GM19328 (cell line): Measurements from ENCODE around the gene MEN1.

Experiments
- ATAC-seq: cut with Tn5 transposase; IDR thresholded peaks from one replicate; pipeline ENCODE4 v1.9.1; 2021; ENCODE audit warnings: mild to moderate bottlenecking, moderate library complexity; ENCODE audit not compliant: unreplicated experiment

The MEN1 gene

GRCh38 chr11:64803158-64803845 lies 7.0 kb downstream of the MEN1 start, which contains the start of gene MAP4K2:
MAP4K2 (minus strand) TSS chr11:64803214; CDS start chr11:64803149, 65 bp downstream.
- ATAC-seq: peak; percentile 54

GRCh38 chr11:64802370-64803157 lies 7.8 kb downstream of the MEN1 start:
- ATAC-seq: peak; percentile 9

- no peak for ATAC-seq
Measured at GRCh38 chr11:64801561-64802369, 8.6 kb downstream of the MEN1 start.

- ATAC-seq: no peak
Measured at GRCh38 chr11:64801158-64801464, 9.2 kb downstream of the MEN1 start.

GRCh38 chr11:64800303-64801157 lies 9.8 kb downstream of the MEN1 start:
- ATAC-seq: no peak

GRCh38 chr11:64799623-64800302 lies 10.6 kb downstream of the MEN1 start:
- ATAC-seq: no peak

- ATAC-seq: no peak
Measured at GRCh38 chr11:64799256-64799622, 11.1 kb downstream of the MEN1 start.

- ATAC-seq: no peak
Measured at GRCh38 chr11:64796757-64797541, 13.4 kb downstream of the MEN1 start.

- ATAC-seq: no peak
Measured at GRCh38 chr11:64796047-64796756, 14.1 kb downstream of the MEN1 start.

GRCh38 chr11:64794526-64794925 lies 15.8 kb downstream of the MEN1 start:
- no peak for ATAC-seq

GRCh38 chr11:64793271-64794160 lies 16.8 kb downstream of the MEN1 start:
- ATAC-seq: no peak

GRCh38 chr11:64792482-64792881 lies 17.9 kb downstream of the MEN1 start:
- no peak for ATAC-seq

GRCh38 chr11:64791781-64792291 lies 18.5 kb downstream of the MEN1 start:
- ATAC-seq: no peak

GRCh38 chr11:64790205-64791095 lies 19.9 kb downstream of the MEN1 start:
- no peak for ATAC-seq

GRCh38 chr11:64789331-64790204 lies 20.8 kb downstream of the MEN1 start:
- ATAC-seq: no peak
